SK-N-SH treated with all-trans-retinoic acid at 6 μM for 48 hours (cell line): ENCODE data around the gene COL6A3.

Experiments
- ATAC-seq: fragments of 200-7000 bp; cut with Tn5 transposase; 3 replicates; pipeline ENCODE4 v1.9.1; 2020; ENCODE audit warnings: mild to moderate bottlenecking, moderate library complexity
- ARNTL ChIP-seq: fragments of 450-650 bp; formaldehyde crosslinking; IDR thresholded peaks from 2 replicates; pipeline ENCODE4 v1.5.0; 2020; ENCODE audit warnings: low read depth, mild to moderate bottlenecking, moderate library complexity, borderline replicate concordance
- BACH2 ChIP-seq: fragments of 250-450 bp; sonication (Bioruptor Pico); IDR thresholded peaks from 2 replicates; pipeline ENCODE4 v1.9.0; 2021; ENCODE audit warnings: mild to moderate bottlenecking, borderline replicate concordance
- CREB5 ChIP-seq: fragments of 250-450 bp; sonication (Bioruptor Pico); IDR thresholded peaks from 2 replicates; pipeline ENCODE4 v1.5.1; 2020; ENCODE audit warnings: low read depth, mild to moderate bottlenecking, moderate library complexity
- CSDC2 ChIP-seq: fragments of 250-450 bp; sonication (Bioruptor Pico); IDR thresholded peaks from 2 replicates; pipeline ENCODE4 v1.5.0; 2020; ENCODE audit warnings: mild to moderate bottlenecking, moderate library complexity
- CSRNP3 ChIP-seq: fragments of 250-450 bp; sonication (Bioruptor Pico); IDR thresholded peaks from 2 replicates; pipeline ENCODE4 v1.5.1; 2021; ENCODE audit warnings: mild to moderate bottlenecking, moderate library complexity
- ESRRG ChIP-seq: fragments of 250-450 bp; sonication (Bioruptor Pico); IDR thresholded peaks from 2 replicates; pipeline ENCODE4 v1.6.1; 2021; ENCODE audit warnings: mild to moderate bottlenecking
- GLIS3 ChIP-seq: fragments of 250-450 bp; sonication (Bioruptor Pico); IDR thresholded peaks from 2 replicates; pipeline ENCODE4 v1.5.0; 2020; ENCODE audit warnings: mild to moderate bottlenecking, moderate library complexity
- OSR1 ChIP-seq: fragments of 250-450 bp; sonication (Bioruptor Pico); IDR thresholded peaks from 2 replicates; pipeline ENCODE4 v1.8.0; 2022; ENCODE audit warnings: moderate library complexity, mild to moderate bottlenecking, inconsistent platforms
- PATZ1 ChIP-seq: fragments of 250-450 bp; sonication (Bioruptor Pico); IDR thresholded peaks from 2 replicates; pipeline ENCODE4 v1.8.0; 2020; ENCODE audit warnings: mild to moderate bottlenecking, moderate library complexity, borderline replicate concordance
- POU6F1 ChIP-seq: fragments of 250-450 bp; sonication (Bioruptor Pico); IDR thresholded peaks from 2 replicates; pipeline ENCODE4 v1.8.0; 2021; ENCODE audit warnings: low read depth, mild to moderate bottlenecking, moderate library complexity, borderline replicate concordance
- PPARA ChIP-seq: fragments of 250-450 bp; sonication (Bioruptor Pico); IDR thresholded peaks from 2 replicates; pipeline ENCODE4 v1.5.0; 2020; ENCODE audit warnings: mild to moderate bottlenecking, borderline replicate concordance
- RARB ChIP-seq: fragments of 250-450 bp; sonication (Bioruptor Pico); IDR thresholded peaks from 2 replicates; pipeline ENCODE4 v1.8.0; 2021; ENCODE audit warnings: mild to moderate bottlenecking, moderate library complexity
- SNAI2 ChIP-seq: fragments of 250-450 bp; sonication (Bioruptor Pico); IDR thresholded peaks from 2 replicates; pipeline ENCODE4 v1.5.0; 2020; ENCODE audit warnings: mild to moderate bottlenecking, moderate library complexity
- TCF4 ChIP-seq: fragments of 250-450 bp; sonication (Bioruptor Pico); IDR thresholded peaks from 2 replicates; pipeline ENCODE4 v1.8.0; 2021; ENCODE audit warnings: mild to moderate bottlenecking, moderate library complexity, borderline replicate concordance
- TOX ChIP-seq: fragments of 250-450 bp; sonication (Bioruptor Pico); IDR thresholded peaks from 2 replicates; pipeline ENCODE4 v1.8.0; 2021; ENCODE audit warnings: mild to moderate bottlenecking, moderate library complexity, borderline replicate concordance
- TSHZ2 ChIP-seq: fragments of 250-450 bp; sonication (Bioruptor Pico); IDR thresholded peaks from 2 replicates; pipeline ENCODE4 v1.5.0; 2020; ENCODE audit warnings: mild to moderate bottlenecking, moderate library complexity
- ZC3H10 ChIP-seq: fragments of 250-450 bp; sonication (Bioruptor Pico); IDR thresholded peaks from 2 replicates; pipeline ENCODE4 v1.5.1; 2021; ENCODE audit warnings: mild to moderate bottlenecking, moderate library complexity
- ZFP3 ChIP-seq: fragments of 250-450 bp; sonication (Bioruptor Pico); IDR thresholded peaks from 2 replicates; pipeline ENCODE4 v1.5.0; 2020; ENCODE audit warnings: mild to moderate bottlenecking, moderate library complexity
- ZFP30 ChIP-seq: fragments of 450-650 bp; formaldehyde crosslinking; IDR thresholded peaks from 2 replicates; pipeline ENCODE4 v1.5.0; 2022; ENCODE audit warnings: mild to moderate bottlenecking, moderate library complexity
- ZNF565 ChIP-seq: fragments of 450-650 bp; formaldehyde crosslinking; conservative IDR thresholded peaks from 2 replicates; pipeline ENCODE4 v1.5.0; 2020; ENCODE audit warnings: low read depth, mild to moderate bottlenecking, moderate library complexity
- ZNF70 ChIP-seq: fragments of 450-650 bp; formaldehyde crosslinking; IDR thresholded peaks from 2 replicates; pipeline ENCODE4 v1.5.0; 2020; ENCODE audit warnings: mild to moderate bottlenecking, moderate library complexity
- ZNF8 ChIP-seq: fragments of 450-650 bp; formaldehyde crosslinking; IDR thresholded peaks from 2 replicates; pipeline ENCODE4 v1.5.0; 2020; ENCODE audit warnings: mild to moderate bottlenecking, moderate library complexity

Gene COL6A3

GRCh38 chr2:237456200-237456843 is 42.4 kb upstream of the COL6A3 start:
- TF ChIP-seq SNAI2 (no peak), CREB5 (no peak), TSHZ2 (CRISPR knock-in tag) (no peak), TCF4 (no peak), ZNF8 (CRISPR knock-in tag) (no peak), ZFP30 (no peak), PPARA (CRISPR knock-in tag) (no peak), PATZ1 (no peak), POU6F1 (CRISPR knock-in tag) (no peak), BACH2 (CRISPR knock-in tag) (no peak), ESRRG (no peak)
- ATAC-seq, result no peak

- ATAC-seq, result no peak
- TF ChIP-seq ZC3H10 (CRISPR knock-in tag) (no peak), OSR1 (CRISPR knock-in tag) (no peak), ZNF70 (CRISPR knock-in tag) (no peak), RARB (no peak), CREB5 (no peak), ZNF565 (CRISPR knock-in tag) (no peak), CSDC2 (CRISPR knock-in tag) (no peak), TOX (no peak), ARNTL (CRISPR knock-in tag) (no peak), GLIS3 (no peak), ZFP3 (CRISPR knock-in tag) (no peak)
These were observed 41.8 kb upstream of the COL6A3 start for GRCh38 chr2:237455764-237456163.

GRCh38 chr2:237453671-237454070 is 39.7 kb upstream of the COL6A3 start:
- no peak for ATAC-seq
- TF ChIP-seq ZNF8 (CRISPR knock-in tag) (no peak), ZFP3 (CRISPR knock-in tag) (no peak), CSRNP3 (CRISPR knock-in tag) (no peak), BACH2 (CRISPR knock-in tag) (no peak), CSDC2 (CRISPR knock-in tag) (no peak), ARNTL (CRISPR knock-in tag) (no peak), TSHZ2 (CRISPR knock-in tag) (no peak), TCF4 (no peak), ESRRG (no peak), ZNF70 (CRISPR knock-in tag) (no peak), GLIS3 (no peak), ZC3H10 (CRISPR knock-in tag) (no peak), PATZ1 (no peak)
